HG03342 (cell line): Measurements from ENCODE around the gene CDCP1.
A peak's percentile ranks its signal among the peaks of the same experiment; 100 is the strongest.

Source experiments
- ATAC-seq: cut with Tn5 transposase; IDR thresholded peaks from one replicate; pipeline ENCODE4 v1.9.1; 2021; ENCODE audit warnings: mild to moderate bottlenecking, moderate library complexity; ENCODE audit not compliant: unreplicated experiment

Gene CDCP1

DNA sequence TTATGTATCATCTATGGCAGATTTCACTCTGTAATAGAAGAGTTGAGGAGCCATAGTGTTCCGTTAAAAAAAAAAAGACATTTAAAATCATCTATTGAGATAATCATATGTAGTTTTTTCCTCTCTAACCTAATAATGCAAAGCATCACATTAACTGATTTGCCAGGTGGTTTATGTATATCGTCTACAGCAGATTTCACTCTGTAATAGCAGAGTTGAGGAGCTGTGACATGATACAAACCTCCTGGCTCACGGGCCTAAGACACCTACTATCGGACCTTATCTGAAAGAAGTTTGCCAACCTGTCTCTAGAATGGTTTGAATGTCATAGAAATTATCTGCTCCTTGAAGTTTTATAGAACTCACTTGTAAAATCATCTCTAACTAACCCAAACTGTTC, 29.8 kb downstream of the CDCP1 start:
- ATAC-seq, result no peak

GRCh38 chr3:45113625-45114050, 32.5 kb downstream of the CDCP1 start:
- no peak for ATAC-seq

GRCh38 chr3:45112939-45113338, 33.2 kb downstream of the CDCP1 start:
- no peak for ATAC-seq

GRCh38 chr3:45110509-45110833, 35.7 kb downstream of the CDCP1 start:
- no peak for ATAC-seq

- peak; percentile 64 for ATAC-seq
Measured at GRCh38 chr3:45109771-45110508, 36.2 kb downstream of the CDCP1 start.

- no peak for ATAC-seq
Measured at GRCh38 chr3:45106874-45107273, 39.3 kb downstream of the CDCP1 start.

DNA sequence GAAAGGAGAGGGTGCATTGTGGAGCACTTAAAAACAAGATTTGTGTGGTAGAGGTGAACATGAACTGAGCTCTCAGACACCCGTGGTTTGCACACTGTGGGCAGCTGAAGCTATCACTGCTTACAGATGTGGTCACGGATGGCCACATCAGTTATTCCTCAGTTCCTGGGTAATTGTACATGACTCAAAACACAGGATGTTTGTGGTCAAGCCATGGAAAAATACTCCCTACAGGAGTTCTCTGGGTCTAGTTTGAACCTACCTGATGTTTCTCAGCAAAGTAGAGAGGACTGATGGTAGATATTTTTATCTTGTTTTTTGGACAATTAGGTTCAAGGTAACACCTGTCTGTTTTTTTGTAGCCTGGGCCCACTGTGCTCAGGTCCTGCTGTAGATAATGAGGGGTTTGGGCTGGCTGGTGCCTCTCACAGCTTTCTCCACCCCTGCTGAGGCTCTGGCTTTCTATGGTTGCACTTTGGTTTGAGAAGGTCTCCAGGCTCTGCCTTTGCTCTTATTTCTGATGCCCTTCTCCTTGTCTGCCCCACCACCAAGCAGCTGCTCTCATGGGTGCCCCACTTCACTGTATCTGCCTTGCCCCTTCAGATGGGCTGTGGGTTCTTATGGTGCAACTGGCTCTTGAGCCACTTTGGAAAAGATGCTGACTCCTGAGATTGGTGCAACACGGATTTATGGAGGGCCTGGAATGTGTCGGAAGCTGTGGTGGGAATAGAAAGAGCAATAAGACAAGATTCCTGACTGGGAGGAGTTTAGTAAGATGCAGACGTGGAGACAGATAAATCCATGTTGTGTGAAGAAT, 40.1 kb downstream of the CDCP1 start:
- ATAC-seq, result no peak

GRCh38 chr3:45104715-45105711, 41.2 kb downstream of the CDCP1 start:
- ATAC-seq, result no peak

DNA sequence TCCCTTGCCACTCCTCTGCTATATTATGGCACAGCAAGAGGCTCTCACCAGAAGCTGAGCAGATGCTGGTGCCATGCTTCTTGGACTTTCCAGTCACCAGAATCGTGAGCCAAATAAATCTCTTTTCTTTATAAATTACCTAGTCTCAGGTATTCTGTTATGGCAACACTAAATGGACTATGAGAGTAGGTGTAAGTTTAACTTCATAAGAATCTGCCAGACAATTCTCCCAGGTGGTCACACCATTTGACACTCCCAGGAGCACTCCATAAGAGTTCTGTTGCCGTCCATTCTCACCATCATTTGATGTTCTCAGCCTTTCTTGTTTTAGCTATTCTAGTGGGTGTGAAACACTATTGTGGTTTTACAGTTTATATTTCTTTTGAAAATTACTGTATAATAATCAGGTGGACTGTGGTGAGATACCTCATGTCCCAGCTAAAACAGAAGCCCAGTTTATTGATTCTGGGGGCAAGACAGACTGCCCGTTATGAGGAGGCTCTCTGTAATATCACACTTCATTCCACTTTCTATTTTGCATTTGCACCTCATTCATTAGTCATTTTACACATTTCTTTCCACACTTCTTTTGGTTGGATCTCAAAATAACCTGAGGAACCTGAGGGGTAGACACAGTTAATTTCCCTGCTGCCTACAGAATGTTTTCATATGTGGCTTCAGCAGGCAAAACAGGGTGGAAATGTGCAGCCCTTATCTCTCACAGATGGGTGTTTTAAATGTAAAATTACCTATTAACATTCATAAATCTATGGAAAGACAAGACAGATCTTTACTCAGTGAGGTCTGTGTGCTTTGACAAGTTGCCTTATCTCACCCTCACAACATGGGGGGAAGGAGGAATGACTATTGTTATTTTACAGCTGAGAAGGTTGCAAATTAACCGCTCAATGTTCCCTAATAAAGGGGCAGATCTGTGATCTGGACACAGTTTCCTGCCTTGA, 42.1 kb downstream of the CDCP1 start:
- ATAC-seq, result no peak

DNA sequence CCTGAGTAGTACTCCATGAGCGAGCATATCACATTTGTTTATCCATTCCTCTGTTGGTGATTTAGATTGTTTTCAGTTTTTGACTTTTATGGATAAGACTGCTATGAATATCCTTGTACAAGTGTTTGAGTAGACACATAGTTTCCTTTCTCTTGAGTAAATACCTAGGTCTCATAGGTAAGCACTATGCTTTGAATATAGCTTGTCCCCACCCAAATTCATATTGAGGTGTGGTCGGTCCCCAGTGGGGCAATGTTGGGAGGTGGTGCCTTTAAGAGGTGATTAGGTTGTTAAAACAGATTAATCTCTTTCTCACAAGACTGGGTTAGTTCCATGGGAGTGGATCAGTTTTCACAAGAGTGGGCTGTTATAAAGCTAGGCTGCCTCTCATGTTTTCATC, 42.8 kb downstream of the CDCP1 start:
- no peak for ATAC-seq

DNA sequence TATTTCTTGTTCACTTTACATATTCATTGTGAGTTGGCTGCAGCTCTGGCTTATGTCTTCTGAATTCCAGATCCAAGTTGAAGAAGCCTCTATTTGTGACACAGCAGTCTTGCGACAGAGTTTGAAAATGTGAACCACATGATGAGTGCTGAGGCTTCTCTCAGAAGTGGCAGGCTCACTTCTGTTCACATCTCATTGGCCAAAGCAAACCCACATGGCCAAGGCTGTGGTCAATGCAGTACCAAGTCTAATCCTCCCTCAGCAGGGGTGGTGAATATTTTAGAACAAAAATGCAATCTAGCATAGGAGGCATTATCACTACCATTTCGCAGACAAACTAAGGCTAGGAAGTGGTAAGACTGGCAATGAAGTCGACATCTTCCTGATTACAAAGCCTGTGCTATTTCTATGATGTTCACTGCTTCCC, 45.2 kb downstream of the CDCP1 start:
- ATAC-seq, result no peak

GRCh38 chr3:45098310-45098709, 47.9 kb downstream of the CDCP1 start:
- no peak for ATAC-seq

DNA sequence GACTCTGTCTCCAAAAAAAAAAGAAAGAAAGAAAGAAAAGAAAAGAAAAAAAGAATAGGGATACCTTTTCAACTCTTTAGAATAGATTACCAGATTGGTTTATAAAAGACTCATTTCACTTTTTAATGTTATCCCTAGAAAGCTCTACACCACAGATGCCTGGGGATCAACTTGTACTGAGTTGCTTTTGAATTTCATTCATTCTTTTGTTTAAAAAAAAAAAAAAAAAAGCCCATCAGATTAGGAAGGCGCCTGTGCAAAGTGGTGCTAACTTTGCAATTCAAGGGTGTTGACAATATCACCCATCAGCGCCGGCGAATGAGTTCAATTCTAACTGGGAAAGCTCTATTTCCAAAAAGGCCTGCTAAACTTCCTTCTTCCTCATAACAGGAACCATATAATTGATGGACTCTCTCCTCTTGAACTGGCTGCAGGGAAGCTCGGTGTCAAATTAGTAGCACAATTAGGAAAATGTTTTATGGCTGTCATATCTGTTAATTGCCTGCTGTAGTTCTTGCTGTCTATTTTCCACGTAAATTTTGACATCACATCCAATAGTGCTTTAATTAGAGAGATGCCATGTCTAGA, 48.8 kb downstream of the CDCP1 start:
- no peak for ATAC-seq

DNA sequence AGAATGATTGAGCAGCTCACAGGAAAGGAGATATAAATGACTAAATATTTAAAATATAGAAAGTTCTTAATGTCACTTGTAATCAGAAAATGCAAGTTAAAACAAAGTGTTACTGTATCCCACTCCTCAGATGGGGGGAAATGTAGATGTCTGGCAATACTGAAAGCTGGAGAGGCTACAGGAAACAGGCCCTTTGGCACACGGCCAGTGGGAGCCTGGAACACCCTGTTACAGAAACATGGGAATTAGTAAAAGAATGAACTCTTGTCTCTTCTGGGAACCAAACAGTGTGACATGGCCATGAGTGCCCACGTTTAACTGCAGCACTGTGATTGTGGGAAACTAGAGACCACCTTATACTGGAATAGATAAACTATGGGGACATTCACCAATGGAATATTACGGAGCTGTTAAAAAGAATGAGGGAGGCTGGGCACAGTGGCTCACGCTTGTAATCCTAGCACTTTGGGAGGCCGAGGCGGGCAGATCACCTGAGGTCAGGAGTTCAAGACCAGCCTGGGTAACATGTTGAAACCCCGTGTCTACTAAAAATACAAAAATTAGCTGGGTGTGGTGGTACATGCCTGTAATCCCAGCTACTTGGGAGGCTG, 50.2 kb downstream of the CDCP1 start:
- no peak for ATAC-seq

- no peak for ATAC-seq
Measured at GRCh38 chr3:45093176-45093575, 53.0 kb downstream of the CDCP1 start.

DNA sequence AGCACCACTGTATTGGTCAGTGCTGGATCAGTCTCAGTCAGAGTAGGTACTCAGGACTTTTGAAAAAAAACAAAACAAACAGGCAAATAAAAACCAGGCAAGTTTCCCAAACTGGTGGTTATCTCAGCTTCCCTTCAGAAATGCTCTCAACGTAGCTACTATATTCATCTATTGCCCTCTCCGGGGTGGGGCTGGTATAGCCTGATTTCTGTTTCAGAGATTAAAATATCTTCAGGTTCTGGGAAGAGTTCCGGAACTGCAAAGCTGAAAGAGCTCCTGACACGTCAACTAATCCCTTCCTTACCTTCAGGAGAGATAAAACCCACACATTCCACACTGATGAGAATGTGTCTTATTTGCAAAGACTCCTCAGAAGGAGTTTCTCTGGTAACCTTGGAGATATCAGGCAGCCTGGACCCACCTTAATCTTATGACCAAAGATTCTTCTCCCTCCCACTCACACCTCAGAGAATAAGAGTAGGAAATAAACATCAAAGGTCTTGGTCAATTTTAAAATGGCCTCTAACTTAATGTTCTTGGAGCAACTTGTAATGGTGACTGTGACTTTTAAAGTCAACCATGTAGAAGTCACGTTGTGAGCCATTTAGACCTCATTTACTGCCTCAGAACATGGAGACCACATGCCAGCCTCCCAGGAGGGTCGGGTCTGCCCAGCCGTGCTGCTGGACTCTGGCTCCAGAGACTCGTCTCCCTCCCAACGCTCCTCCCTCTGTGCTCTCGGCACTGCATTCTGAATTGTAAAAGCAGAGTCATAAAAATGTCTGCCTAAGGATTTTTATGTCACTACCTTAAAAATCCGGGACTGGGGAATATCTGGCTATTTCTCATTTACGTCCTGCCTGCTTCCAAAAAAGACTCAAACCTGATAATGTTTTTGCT, 53.8 kb downstream of the CDCP1 start:
- ATAC-seq, result no peak

DNA sequence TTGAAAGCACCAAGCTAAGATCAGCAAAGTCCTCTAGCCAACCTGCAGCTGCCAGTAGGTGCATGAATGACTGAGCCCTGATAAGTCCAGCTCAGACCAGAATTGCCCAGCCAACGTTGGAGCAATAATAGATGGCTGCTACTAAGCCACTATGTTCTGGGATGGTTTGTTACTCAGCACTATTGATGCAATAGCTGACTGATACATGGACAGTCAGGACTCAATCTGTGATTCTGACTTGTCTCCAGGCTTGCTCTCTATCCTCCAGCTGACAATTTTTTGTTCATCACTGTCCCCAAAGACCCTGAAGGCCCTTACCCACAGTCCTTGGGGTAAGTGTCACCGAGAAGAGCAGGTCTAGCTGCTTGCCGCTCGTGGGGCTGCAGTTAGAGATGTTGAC, 55.3 kb downstream of the CDCP1 start:
- no peak for ATAC-seq
